ENCODE data around the gene R3HCC1L.

- TF ChIP-seq POLR2A (IDR thresholded peaks at IDR 0.05; ENCODE audit: low read depth, low read length) (no peak), TAF1 (IDR thresholded peaks at IDR 0.05; ENCODE audit: low read depth, low read length) (no peak), POU2F2 (IDR thresholded peaks at IDR 0.05; ENCODE audit: low read depth, low read length) (no peak), POLR2AphosphoS5 (IDR thresholded peaks at IDR 0.05; ENCODE audit: low read depth, low read length) (no peak), PAX5 (IDR thresholded peaks at IDR 0.05; ENCODE audit: insufficient read depth, low read length, severe bottlenecking) (no peak)
Observed at GRCh38 chr10:98209441-98209840, 75.0 kb downstream of the R3HCC1L start.

Measured in GM12891 (cell line).